Neural cell (in vitro differentiated cells): Measurements from ENCODE around the gene BHLHA9. TPM values are rescaled to one million over a fixed set of nuclear protein-coding genes. Genes with fewer than 3 reads are reported as not detected.
"Not testable (repeated sequence)": the region's sequence is repeated elsewhere in the genome, so short reads cannot be mapped to it uniquely, and the experiment has no call there.

Experiments
- H2AFZ ChIP-seq: fragments of 200-600, 300-800 bp; sonication (generic), shearing (Covaris generic); 2 replicates; pipeline ENCODE4 v1.6.0; 2014; ENCODE audit warnings: low read depth, mild to moderate bottlenecking, antibody characterized with exemption, low read length, moderate library complexity
- H3F3A ChIP-seq: fragments of 200-600 bp; shearing (Covaris generic); 2 replicates; pipeline ENCODE4 v1.6.1; 2016; ENCODE audit warnings: mild to moderate bottlenecking, moderate library complexity, mixed read lengths, antibody characterized with exemption, low read length; ENCODE audit not compliant: insufficient read depth, poor library complexity, severe bottlenecking
- H3K27ac ChIP-seq: fragments of 200-600, 300-800 bp; sonication (generic), shearing (Covaris generic); 2 replicates; pipeline ENCODE4 v1.5.1; 2014; ENCODE audit warnings: mild to moderate bottlenecking, low read length, moderate library complexity
- H3K27me3 ChIP-seq: fragments of 300-800, 200-600 bp; sonication (generic), shearing (Covaris generic); 2 replicates; pipeline ENCODE4 v1.6.0; 2014; ENCODE audit warnings: mild to moderate bottlenecking, low read depth, low read length, moderate library complexity; ENCODE audit not compliant: insufficient read depth
- H3K36me3 ChIP-seq: fragments of 300-800, 200-600 bp; sonication (generic), shearing (Covaris generic); 2 replicates; pipeline ENCODE4 v1.5.1; 2014; ENCODE audit warnings: mild to moderate bottlenecking, antibody characterized with exemption, low read length, moderate library complexity; ENCODE audit not compliant: insufficient read depth
- H3K4me2 ChIP-seq: fragments of 300-800, 200-600 bp; sonication (generic), shearing (Covaris generic); 2 replicates; pipeline ENCODE4 v1.6.0; 2014; ENCODE audit warnings: mild to moderate bottlenecking, low read length
- H3K4me3 ChIP-seq: fragments of 300-800, 200-600 bp; sonication (generic), shearing (Covaris generic); 2 replicates; pipeline ENCODE4 v1.5.1; 2014; ENCODE audit warnings: mild to moderate bottlenecking, low read length, moderate library complexity
- H3K79me2 ChIP-seq: fragments of 200-600 bp; shearing (Covaris generic); replicated peaks from 2 replicates; pipeline ENCODE4 v1.6.0; 2014; ENCODE audit warnings: mild to moderate bottlenecking, low read length, moderate library complexity; ENCODE audit not compliant: insufficient read depth
- H3K9ac ChIP-seq: fragments of 300-800, 200-600 bp; sonication (generic), shearing (Covaris generic); 2 replicates; pipeline ENCODE4 v1.6.1; 2016; ENCODE audit warnings: mild to moderate bottlenecking, low read length, mixed read lengths
- H3K9me2 ChIP-seq: fragments of 200-600 bp; shearing (Covaris generic); 2 replicates; pipeline ENCODE4 v1.6.1; 2016; ENCODE audit warnings: mild to moderate bottlenecking, low read length, mixed read lengths; ENCODE audit not compliant: insufficient read depth
- H3K9me3 ChIP-seq: fragments of 200-600, 300-800 bp; sonication (generic), shearing (Covaris generic); 2 replicates; pipeline ENCODE4 v1.6.1; 2016; ENCODE audit warnings: mild to moderate bottlenecking, mixed run types, low read length, moderate library complexity, mixed read lengths
- H4K20me1 ChIP-seq: fragments of 200-600 bp; shearing (Covaris generic); 2 replicates; pipeline ENCODE4 v1.6.1; 2016; ENCODE audit warnings: mild to moderate bottlenecking, mixed run types; ENCODE audit not compliant: insufficient read depth
- CTCF ChIP-seq: fragments of 450-650 bp; IDR thresholded peaks from 2 replicates; pipeline ENCODE4 v1.5.1; 2014; ENCODE audit warnings: antibody characterized with exemption, mild to moderate bottlenecking, moderate library complexity; ENCODE audit not compliant: poor library complexity, severe bottlenecking
- EP300 ChIP-seq: fragments of 450-650 bp; conservative IDR thresholded peaks from 2 replicates; pipeline ENCODE4 v1.6.1; 2014; ENCODE audit warnings: antibody characterized with exemption, mild to moderate bottlenecking, moderate library complexity; ENCODE audit not compliant: poor library complexity, severe bottlenecking
- EZH2 ChIP-seq: fragments of 200-600, 300-800 bp; shearing (Covaris generic), sonication (generic); IDR thresholded peaks from 2 replicates; pipeline ENCODE4 v1.6.1; 2014; ENCODE audit warnings: antibody characterized with exemption, low read length, borderline replicate concordance, mild to moderate bottlenecking; ENCODE audit not compliant: insufficient read depth, poor library complexity, severe bottlenecking
- MXI1 ChIP-seq: fragments of 450-650 bp; conservative IDR thresholded peaks from 2 replicates; pipeline ENCODE4 v1.6.1; 2014; ENCODE audit warnings: antibody characterized with exemption, mild to moderate bottlenecking; ENCODE audit not compliant: poor library complexity, severe bottlenecking
- POLR2AphosphoS5 ChIP-seq: IDR thresholded peaks from 2 replicates; pipeline ENCODE4 v1.6.1; 2012
- RAD21 ChIP-seq: fragments of 450-650 bp; conservative IDR thresholded peaks from 2 replicates; pipeline ENCODE4 v1.6.1; 2014; ENCODE audit warnings: antibody characterized with exemption, mild to moderate bottlenecking, moderate library complexity
- REST ChIP-seq: IDR thresholded peaks from 2 replicates; pipeline ENCODE4 v1.6.1; 2012; ENCODE audit warnings: borderline replicate concordance
- SMC3 ChIP-seq: fragments of 450-650 bp; conservative IDR thresholded peaks from 2 replicates; pipeline ENCODE4 v1.6.1; 2014; ENCODE audit warnings: antibody characterized with exemption, mild to moderate bottlenecking, moderate library complexity; ENCODE audit not compliant: poor library complexity
- TAF1 ChIP-seq: IDR thresholded peaks from 2 replicates; pipeline ENCODE4 v1.6.1; 2012; ENCODE audit warnings: low read depth
- polyA plus RNA-seq: library from polyadenylated mRNA; depleted of rRNA; stranded (reverse); fragments of >200 nt; gene quantifications from 2 replicates; pipeline ENCODE4 v1.2.3, GENCODE V29; 2014

Gene BHLHA9
- polyA plus RNA-seq, 1 donor from 2014 or later, result not detected

DNA sequence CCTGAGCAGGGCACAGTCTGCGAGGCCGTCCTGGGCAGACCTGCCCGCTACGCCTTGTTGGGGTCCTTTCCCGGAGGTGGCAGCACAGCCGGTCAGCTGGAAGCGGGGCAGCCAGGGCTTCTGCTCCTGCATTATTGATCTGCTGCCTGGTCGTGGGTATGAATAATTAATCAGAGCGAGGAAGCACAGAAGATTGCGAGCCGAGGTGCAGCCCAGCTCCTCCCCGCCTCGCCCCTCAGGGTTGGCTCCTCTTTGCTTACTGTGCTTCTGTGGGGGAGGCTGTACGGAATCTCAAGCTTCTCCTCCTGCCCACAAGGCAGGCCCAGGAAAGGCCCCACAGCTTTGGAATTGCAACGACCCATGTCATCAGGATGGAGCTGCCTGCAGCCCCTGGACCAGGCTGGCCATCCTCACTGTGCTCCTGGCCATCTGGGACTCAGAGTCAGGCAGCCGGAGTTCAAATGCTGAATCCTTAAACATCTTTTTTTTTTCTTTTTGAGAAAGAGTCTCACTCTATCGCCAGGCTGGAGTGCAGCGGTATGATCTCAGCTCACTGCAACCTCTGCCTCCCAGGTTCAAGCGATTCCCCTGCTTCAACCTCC lies 34.8 kb downstream of the BHLHA9 start:
- no peaks in the 10 kb centered on the region for H3K36me3 ChIP-seq
- H3K27ac ChIP-seq, result no peak overlapping the region
- no peak overlapping the region for H2AFZ ChIP-seq
- H3F3A ChIP-seq, result no peaks in the 10 kb centered on the region
- TF ChIP-seq MXI1 (no peak), REST (no peak), EZH2 (no peak), SMC3 (no peak), TAF1 (no peak), POLR2AphosphoS5 (no peak), RAD21 (no peak), EP300 (no peak), CTCF (no peak)
- no peaks in the 10 kb centered on the region for H3K79me2 ChIP-seq
- H3K9me2 ChIP-seq, result no peaks in the 10 kb centered on the region
- H3K9ac ChIP-seq, result no peak overlapping the region
- no peaks in the 10 kb centered on the region for H4K20me1 ChIP-seq
- no peak overlapping the region for H3K4me3 ChIP-seq
- no peaks in the 10 kb centered on the region for H3K9me3 ChIP-seq
- H3K4me2 ChIP-seq, result no peak overlapping the region
- H3K27me3 ChIP-seq, result no peaks in the 10 kb centered on the region

GRCh38 chr17:1307829-1308228 lies 37.6 kb downstream of the BHLHA9 start:
- H3K27me3 ChIP-seq, H3K9ac ChIP-seq, H3K79me2 ChIP-seq, H2AFZ ChIP-seq, H3K4me3 ChIP-seq, H3F3A ChIP-seq, H3K9me2 ChIP-seq, H4K20me1 ChIP-seq, H3K36me3 ChIP-seq, H3K4me2 ChIP-seq, H3K9me3 ChIP-seq, H3K27ac ChIP-seq: not testable (repeated sequence)
